HepG2 (cell line): Measurements from ENCODE around the gene TEDC2. TPM values are rescaled to one million over a fixed set of nuclear protein-coding genes. Genes with fewer than 3 reads are reported as not detected.

ENCODE experiments used
- ATAC-seq: fragments of 200-7000 bp; cut with Tn5 transposase; 3 replicates; pipeline ENCODE4 v1.9.1; 2020; ENCODE audit warnings: mild to moderate bottlenecking, moderate library complexity
- BruUV-seq: library from RNA; stranded (reverse); fragments of 400-500 nt; replicated peaks from 2 replicates; lab custom pipeline; 2021; lab: Mats Ljungman, UMichigan
- CTCF ChIA-PET: fragments of 300-600 bp; formaldehyde crosslinking; extraction: SDS; loops from one replicate; lab custom pipeline; 2021; ENCODE audit warnings: low total read pairs, inconsistent platforms, low intra/inter-chr PET ratio; lab: Yijun Ruan, JAX
- POLR2A ChIA-PET: fragments of 350-600 bp; sonication (Branson Sonifier 250); formaldehyde crosslinking; loops from one replicate; lab custom pipeline; 2020; ENCODE audit warnings: antibody characterized with exemption, inconsistent platforms; lab: Yijun Ruan, JAX
- DNase-seq: peaks from one replicate; pipeline ENCODE4 v3.0.0-alpha.2; 2015; ENCODE audit warnings: low spot score
- FAIRE-seq: peaks from 3 replicates; lab custom pipeline; 2011; peaks lifted over from hg19 to GRCh38; lab: Jason Lieb, UNC
- H2AFZ ChIP-seq: one replicate; pipeline ENCODE4 v1.6.1; 2011; ENCODE audit warnings: low read length, inconsistent platforms
- H3K27ac ChIP-seq: fragments of 300-600 bp; 3 replicates; pipeline ENCODE4 v1.8.0; 2011; ENCODE audit warnings: mixed run types, mild to moderate bottlenecking, mixed read lengths, low read length, inconsistent platforms; ENCODE audit not compliant: insufficient read depth; ENCODE audit errors: extremely low read length
- H3K27me3 ChIP-seq, 2 experiments: fragments of 200-600 bp in 1 of 2; 2 replicates in 1 of 2; 3 replicates in 1 of 2; pipeline versions ENCODE4 v1.6.0 to v1.8.0; 2011; ENCODE audit warnings: low read length in 2 of 2, mild to moderate bottlenecking in 2 of 2, moderate library complexity in 2 of 2, inconsistent platforms in 1 of 2; ENCODE audit not compliant: insufficient read depth in 2 of 2, control insufficient read depth in 1 of 2
- H3K36me3 ChIP-seq, 2 experiments: fragments of 200-600 bp in 1 of 2; replicated peaks in 1 of 2; 2 replicates in 1 of 2; 3 replicates in 1 of 2; pipeline versions ENCODE4 v1.5.1 to v1.8.0; 2011; ENCODE audit warnings: low read length in 2 of 2, inconsistent platforms in 1 of 2; ENCODE audit not compliant: insufficient read depth in 2 of 2, control insufficient read depth in 1 of 2
- H3K4me1 ChIP-seq: 2 replicates; pipeline ENCODE4 v1.5.1; 2012; ENCODE audit warnings: low read length, inconsistent platforms; ENCODE audit not compliant: insufficient read depth
- H3K4me2 ChIP-seq: 2 replicates; pipeline ENCODE4 v1.6.0; 2011; ENCODE audit warnings: low read depth, low read length, inconsistent platforms
- H3K4me3 ChIP-seq, 3 experiments: fragments of 200-600 bp in 1 of 3; sonication (generic), shearing (Covaris generic) in 1 of 3; replicated peaks in 1 of 3; 2 replicates each; pipeline ENCODE4 v1.5.1; 2011 to 2016; ENCODE audit warnings: low read length in 3 of 3, inconsistent platforms in 2 of 3, low read depth in 2 of 3, mild to moderate bottlenecking in 2 of 3, control low read depth in 1 of 3, mixed read lengths in 1 of 3; ENCODE audit not compliant: insufficient read depth in 1 of 3
- H3K79me2 ChIP-seq: one replicate; pipeline ENCODE4 v1.6.1; 2011; ENCODE audit warnings: low read length, inconsistent platforms; ENCODE audit not compliant: insufficient read depth
- H3K9ac ChIP-seq: 2 replicates; pipeline ENCODE4 v1.6.0; 2011; ENCODE audit warnings: mild to moderate bottlenecking, low read depth, low read length, inconsistent platforms; ENCODE audit not compliant: insufficient read depth
- H3K9me3 ChIP-seq: 2 replicates; pipeline ENCODE4 v1.5.1; 2012; ENCODE audit warnings: mild to moderate bottlenecking, low read length
- H4K20me1 ChIP-seq: 2 replicates; pipeline ENCODE4 v1.6.0; 2011; ENCODE audit warnings: inconsistent platforms, mild to moderate bottlenecking, low read length, moderate library complexity; ENCODE audit not compliant: insufficient read depth
- CBX2 ChIP-seq, 2 experiments: fragments of 200-600 bp in 1 of 2; sonication (generic); formaldehyde crosslinking in 1 of 2; IDR thresholded peaks; 2 replicates each; pipeline versions ENCODE4 v1.7.0 to v1.8.1; 2018 to 2022; ENCODE audit warnings: low read depth in 2 of 2, low read length in 1 of 2, mild to moderate bottlenecking in 1 of 2, missing genetic modification reagents in 1 of 2
- CHD2 ChIP-seq: IDR thresholded peaks from 2 replicates; pipeline ENCODE4 v1.6.1; 2011; ENCODE audit warnings: low read depth, low read length, improper control_type of control experiment
- POLR2A ChIP-seq, 2 experiments: IDR thresholded peaks; 2 replicates each; pipeline ENCODE4 v1.6.1; 2011; ENCODE audit warnings: low read depth in 2 of 2, low read length in 2 of 2, mild to moderate bottlenecking in 1 of 2, moderate library complexity in 1 of 2; ENCODE audit not compliant: insufficient read depth in 1 of 2
- SALL1 ChIP-seq: sonication (generic); formaldehyde crosslinking; IDR thresholded peaks from 2 replicates; pipeline ENCODE4 v1.8.0; 2022; ENCODE audit warnings: mild to moderate bottlenecking, missing genetic modification reagents
- SMAD1 ChIP-seq: sonication (generic); formaldehyde crosslinking; IDR thresholded peaks from 2 replicates; pipeline ENCODE4 v1.4.0; 2020; ENCODE audit warnings: missing genetic modification reagents, low read depth, mild to moderate bottlenecking, borderline replicate concordance
- SP4 ChIP-seq: sonication (generic); formaldehyde crosslinking; IDR thresholded peaks from 2 replicates; pipeline ENCODE4 v1.8.1; 2023; ENCODE audit warnings: mild to moderate bottlenecking, missing genetic modification reagents
- TEAD3 ChIP-seq: optimal IDR thresholded peaks from 2 replicates; pipeline ENCODE3; 2016; ENCODE audit warnings: borderline replicate concordance
- ZNF552 ChIP-seq: sonication (generic); formaldehyde crosslinking; IDR thresholded peaks from 2 replicates; pipeline ENCODE4 v1.9.0; 2022; ENCODE audit warnings: missing genetic modification reagents, mild to moderate bottlenecking, borderline replicate concordance
- ZNF563 ChIP-seq: sonication (generic); formaldehyde crosslinking; IDR thresholded peaks from 2 replicates; pipeline ENCODE4 v1.8.0; 2022; ENCODE audit warnings: mild to moderate bottlenecking, moderate library complexity, missing genetic modification reagents
- ZNF790 ChIP-seq: sonication (generic); formaldehyde crosslinking; IDR thresholded peaks from 2 replicates; pipeline ENCODE4 v1.8.0; 2022; ENCODE audit warnings: missing genetic modification reagents, mild to moderate bottlenecking, borderline replicate concordance
- WGBS: methylation state at CpG from one replicate; pipeline ENCODE4 v1.1.6; 2017; ENCODE audit warnings: low lambda C conversion rate; 5-methylcytosine and 5-hydroxymethylcytosine counted together
- in situ Hi-C: cut with HindIII; loops from 2 replicates; pipeline ENCODE4 v1.10.0; 2017; ENCODE audit warnings: low pct_unique_long_range_greater_than_20kb; ENCODE audit not compliant: extremely low pct_ligation_motif_present
- intact Hi-C: fragments of 100-400 bp; cut with micrococcal nuclease; formaldehyde crosslinking; loops from one replicate; pipeline ENCODE4 v1.10.0; 2022; ENCODE audit not compliant: unreplicated experiment
- polyA plus RNA-seq, 8 experiments: library from polyadenylated mRNA; depleted of rRNA in 3 of 8; stranded (reverse) in 7 of 8; unstranded in 1 of 8; fragments of >200 nt; fragmentation: Illumina TruSeq in 4 of 8; extraction: Trizol in 4 of 8; gene quantifications; 2 replicates each; pipeline versions ENCODE4 v1.2.1 to v1.2.3, GENCODE V29; 2011 to 2016; ENCODE audit warnings: low read depth in 4 of 8, missing spikeins in 1 of 8, mixed read lengths in 1 of 8; ENCODE audit not compliant: insufficient read depth in 1 of 8
- total RNA-seq, 5 experiments: library from RNA; depleted of rRNA; stranded (reverse); fragments of >200 nt; fragmentation: Illumina TruSeq; extraction: Trizol; gene quantifications; 2 replicates each; pipeline ENCODE4 v1.2.3, GENCODE V29; 2016; ENCODE audit warnings: low read depth in 1 of 5
- TF ChIP-seq, protein P1 (sequence below): sonication (generic); formaldehyde crosslinking; IDR thresholded peaks from 2 replicates; pipeline ENCODE4 v1.5.0; 2020; ENCODE audit warnings: missing genetic modification reagents
- TF ChIP-seq, protein P2 (sequence below): sonication (generic); formaldehyde crosslinking; IDR thresholded peaks from 2 replicates; pipeline ENCODE4 v1.4.0; 2020; ENCODE audit warnings: missing genetic modification reagents, borderline replicate concordance
- TF ChIP-seq, protein P3 (sequence below): sonication (generic); formaldehyde crosslinking; IDR thresholded peaks from 2 replicates; pipeline ENCODE4 v1.5.0; 2020; ENCODE audit warnings: mild to moderate bottlenecking, missing genetic modification reagents, borderline replicate concordance

TEDC2 gene
- total and polyA plus RNA-seq, 2 of the 13 experiments (the other 11 are each of a cell fraction or from before 2014, with no cell fraction given), result 6.2 to 24.4 TPM

DNA sequence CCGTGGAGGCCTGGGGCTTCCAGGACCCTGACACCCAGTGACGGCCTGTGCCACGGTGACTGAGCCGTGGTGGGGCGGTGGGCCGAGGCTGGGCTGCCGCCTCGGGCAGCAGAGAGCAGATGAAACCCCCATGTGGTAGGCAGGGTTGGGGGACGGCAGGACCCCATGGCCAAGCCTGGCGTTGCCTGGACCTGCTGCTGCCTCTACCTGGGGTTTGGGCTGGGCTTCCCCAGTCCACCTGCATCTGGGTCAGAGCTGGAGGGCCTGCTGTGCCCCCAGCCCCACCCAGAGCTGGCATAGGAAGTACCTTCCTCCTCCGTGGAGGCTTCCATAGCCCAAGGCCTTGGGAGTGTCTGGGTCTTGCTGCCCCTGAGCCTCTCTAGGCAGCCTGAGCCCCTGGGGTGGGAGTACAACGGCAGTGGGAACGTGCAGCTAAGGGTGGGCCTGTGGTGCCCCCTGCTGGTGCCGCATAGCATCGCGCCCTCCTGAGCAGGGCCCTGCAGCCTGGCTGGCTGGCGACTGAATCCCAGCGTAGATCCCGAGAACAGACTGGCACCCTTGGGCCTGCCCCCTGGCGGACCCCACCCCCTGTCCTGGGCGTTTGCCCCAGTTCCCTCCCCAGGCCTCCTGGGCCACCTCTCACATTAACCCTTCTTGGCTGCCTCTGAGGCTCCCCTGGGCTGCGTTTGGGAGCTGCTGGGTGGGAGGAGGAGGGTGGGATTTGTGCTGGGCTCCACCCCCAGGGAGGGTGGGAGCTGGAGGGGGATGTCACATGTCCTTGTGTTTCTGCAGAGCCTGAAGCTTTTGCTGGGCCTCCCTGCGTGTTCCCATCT lies 41.2 kb downstream of the TEDC2 start:
- CTCF ChIA-PET, result interaction anchor here (0.8 to 2.2 kb wide), 5 partner anchors 26 to 160 kb away, joined by 3 to 28 read pairs (median 8); partner anchors contain the start of genes ABCA3, CCNF and TBC1D24
- Histone ChIP-seq H3K9ac (no peak overlapping the region; the same call in 1 of the 2 replicates), H3K79me2 (no peaks in the 10 kb centered on the region), H4K20me1 (no peaks in the 10 kb centered on the region), H3K4me1 (peaks cover 22% of the 10 kb centered on the region), H3K27ac (no peak overlapping the region), H3K4me3 (peak overlapping the region in 2 of 3 experiments; percentile 26 to 56; a peak in 2 of 6 replicates), H3K36me3 (peaks cover 14 to 26% of the 10 kb centered on the region in 2 experiments; a peak in 4 of 5 replicates), H3K9me3 (no peaks in the 10 kb centered on the region), H3K4me2 (peak overlapping the region; percentile 50; the same call in 1 of the 2 replicates), H3K27me3 (no peaks in the 10 kb centered on the region), H2AFZ (no peak overlapping the region)
- in situ Hi-C loops (loop anchor here (5.0 kb wide), 1 partner anchor 74 kb away; the partner anchor contains the start of gene CCNF), intact Hi-C loops (loop anchor here (1.0 to 10.0 kb wide), 2 partner anchors 71 to 156 kb away; partner anchors contain the start of gene ABCA3)
- peak; percentile 91 for ATAC-seq
- peak; percentile 68 for FAIRE-seq
- peak; percentile 64 for DNase-seq
- POLR2A ChIA-PET, result interaction anchor here (0.7 to 1.4 kb wide), 7 partner anchors 12 to 536 kb away, joined by 3 to 7 read pairs (median 5); partner anchors contain the start of genes AMDHD2, ECI1, RPS2 and TBC1D24
- 75% methylated on average over 2 of the region's 23 CpGs for whole genome bisulfite sequencing
- no TSS peak for BruUV-seq
- TF ChIP-seq TEAD3 (CRISPR knock-in tag) (peak; percentile 53), SP4 (CRISPR knock-in tag) (peak; percentile 28; the same call in 1 of the 2 replicates), ZNF790 (no peak), SMAD1 (CRISPR knock-in tag) (0 out of 2 replicates have a peak, but pooled peaks have one; percentile 6), POLR2A (IDR thresholded peaks at IDR 0.05; ENCODE audit: insufficient read depth in 1 of 2, low read depth in 2 of 2, low read length in 2 of 2) (no peak), CBX2 (IDR thresholded peaks at IDR 0.05; ENCODE audit: low read depth, low read length) (no peak), CBX2 (CRISPR knock-in tag; IDR thresholded peaks at IDR 0.05; ENCODE audit: low read depth) (no peak), ZNF552 (CRISPR knock-in tag) (0 out of 2 replicates have a peak, but pooled peaks have one; percentile 23), CHD2 (0 out of 2 replicates have a peak, but pooled peaks have one; percentile 13), ZNF563 (CRISPR knock-in tag) (no peak), SALL1 (peak; percentile 71)
- TF ChIP-seq, protein P1, sequence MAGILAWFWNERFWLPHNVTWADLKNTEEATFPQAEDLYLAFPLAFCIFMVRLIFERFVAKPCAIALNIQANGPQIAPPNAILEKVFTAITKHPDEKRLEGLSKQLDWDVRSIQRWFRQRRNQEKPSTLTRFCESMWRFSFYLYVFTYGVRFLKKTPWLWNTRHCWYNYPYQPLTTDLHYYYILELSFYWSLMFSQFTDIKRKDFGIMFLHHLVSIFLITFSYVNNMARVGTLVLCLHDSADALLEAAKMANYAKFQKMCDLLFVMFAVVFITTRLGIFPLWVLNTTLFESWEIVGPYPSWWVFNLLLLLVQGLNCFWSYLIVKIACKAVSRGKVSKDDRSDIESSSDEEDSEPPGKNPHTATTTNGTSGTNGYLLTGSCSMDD (CRISPR knock-in tag), result no peak
- TF ChIP-seq, protein P2, sequence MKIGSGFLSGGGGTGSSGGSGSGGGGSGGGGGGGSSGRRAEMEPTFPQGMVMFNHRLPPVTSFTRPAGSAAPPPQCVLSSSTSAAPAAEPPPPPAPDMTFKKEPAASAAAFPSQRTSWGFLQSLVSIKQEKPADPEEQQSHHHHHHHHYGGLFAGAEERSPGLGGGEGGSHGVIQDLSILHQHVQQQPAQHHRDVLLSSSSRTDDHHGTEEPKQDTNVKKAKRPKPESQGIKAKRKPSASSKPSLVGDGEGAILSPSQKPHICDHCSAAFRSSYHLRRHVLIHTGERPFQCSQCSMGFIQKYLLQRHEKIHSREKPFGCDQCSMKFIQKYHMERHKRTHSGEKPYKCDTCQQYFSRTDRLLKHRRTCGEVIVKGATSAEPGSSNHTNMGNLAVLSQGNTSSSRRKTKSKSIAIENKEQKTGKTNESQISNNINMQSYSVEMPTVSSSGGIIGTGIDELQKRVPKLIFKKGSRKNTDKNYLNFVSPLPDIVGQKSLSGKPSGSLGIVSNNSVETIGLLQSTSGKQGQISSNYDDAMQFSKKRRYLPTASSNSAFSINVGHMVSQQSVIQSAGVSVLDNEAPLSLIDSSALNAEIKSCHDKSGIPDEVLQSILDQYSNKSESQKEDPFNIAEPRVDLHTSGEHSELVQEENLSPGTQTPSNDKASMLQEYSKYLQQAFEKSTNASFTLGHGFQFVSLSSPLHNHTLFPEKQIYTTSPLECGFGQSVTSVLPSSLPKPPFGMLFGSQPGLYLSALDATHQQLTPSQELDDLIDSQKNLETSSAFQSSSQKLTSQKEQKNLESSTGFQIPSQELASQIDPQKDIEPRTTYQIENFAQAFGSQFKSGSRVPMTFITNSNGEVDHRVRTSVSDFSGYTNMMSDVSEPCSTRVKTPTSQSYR, result no peak
- TF ChIP-seq, protein P3, sequence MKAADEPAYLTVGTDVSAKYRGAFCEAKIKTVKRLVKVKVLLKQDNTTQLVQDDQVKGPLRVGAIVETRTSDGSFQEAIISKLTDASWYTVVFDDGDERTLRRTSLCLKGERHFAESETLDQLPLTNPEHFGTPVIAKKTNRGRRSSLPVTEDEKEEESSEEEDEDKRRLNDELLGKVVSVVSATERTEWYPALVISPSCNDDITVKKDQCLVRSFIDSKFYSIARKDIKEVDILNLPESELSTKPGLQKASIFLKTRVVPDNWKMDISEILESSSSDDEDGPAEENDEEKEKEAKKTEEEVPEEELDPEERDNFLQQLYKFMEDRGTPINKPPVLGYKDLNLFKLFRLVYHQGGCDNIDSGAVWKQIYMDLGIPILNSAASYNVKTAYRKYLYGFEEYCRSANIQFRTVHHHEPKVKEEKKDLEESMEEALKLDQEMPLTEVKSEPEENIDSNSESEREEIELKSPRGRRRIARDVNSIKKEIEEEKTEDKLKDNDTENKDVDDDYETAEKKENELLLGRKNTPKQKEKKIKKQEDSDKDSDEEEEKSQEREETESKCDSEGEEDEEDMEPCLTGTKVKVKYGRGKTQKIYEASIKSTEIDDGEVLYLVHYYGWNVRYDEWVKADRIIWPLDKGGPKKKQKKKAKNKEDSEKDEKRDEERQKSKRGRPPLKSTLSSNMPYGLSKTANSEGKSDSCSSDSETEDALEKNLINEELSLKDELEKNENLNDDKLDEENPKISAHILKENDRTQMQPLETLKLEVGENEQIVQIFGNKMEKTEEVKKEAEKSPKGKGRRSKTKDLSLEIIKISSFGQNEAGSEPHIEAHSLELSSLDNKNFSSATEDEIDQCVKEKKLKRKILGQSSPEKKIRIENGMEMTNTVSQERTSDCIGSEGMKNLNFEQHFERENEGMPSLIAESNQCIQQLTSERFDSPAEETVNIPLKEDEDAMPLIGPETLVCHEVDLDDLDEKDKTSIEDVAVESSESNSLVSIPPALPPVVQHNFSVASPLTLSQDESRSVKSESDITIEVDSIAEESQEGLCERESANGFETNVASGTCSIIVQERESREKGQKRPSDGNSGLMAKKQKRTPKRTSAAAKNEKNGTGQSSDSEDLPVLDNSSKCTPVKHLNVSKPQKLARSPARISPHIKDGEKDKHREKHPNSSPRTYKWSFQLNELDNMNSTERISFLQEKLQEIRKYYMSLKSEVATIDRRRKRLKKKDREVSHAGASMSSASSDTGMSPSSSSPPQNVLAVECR (CRISPR knock-in tag), result peak; percentile 74; the same call in 1 of the 2 replicates
